Right ventricle myocardium inferior (tissue), 1 donor: Measurements from ENCODE around the gene ZNF25. TPM values are rescaled to one million over a fixed set of nuclear protein-coding genes. Genes with fewer than 3 reads are reported as not detected.
"Not testable (repeated sequence)": the region's sequence is repeated elsewhere in the genome, so short reads cannot be mapped to it uniquely, and the experiment has no call there.

Experiments used
- ATAC-seq: fragments of 200-7000 bp; cut with Tn5 transposase; one replicate; pipeline ENCODE4 v1.9.1; 2020; ENCODE audit warnings: mild to moderate bottlenecking, moderate library complexity
- DNase-seq: peaks from one replicate; pipeline ENCODE4 v3.0.0; 2021; ENCODE audit errors: missing footprints
- intact Hi-C: fragments of 100-400 bp; cut with DNase I; formaldehyde crosslinking; loops from one replicate; pipeline ENCODE4 v1.11.0; 2022
- total RNA-seq: library from RNA; stranded (reverse); fragmentation: NEBNext Ultra II Directional; extraction: Animal tissue kit (Norgen Biotek cat#: 25700); gene quantifications from one replicate; pipeline ENCODE4 v1.2.1, GENCODE V29; 2021
- donor health status: DM: no; HTN: yes; CAD: no; lungs with severe emphysema.

The ZNF25 gene
- total RNA-seq, 1 donor from 2014 or later, result 16.7 TPM

GRCh38 chr10:37952926-37953325 is 23.5 kb downstream of the ZNF25 start:
- ATAC-seq, result no peak
- DNase-seq, result no peak
- intact Hi-C loops, result no loop called here

GRCh38 chr10:37952043-37952755 is 24.2 kb downstream of the ZNF25 start:
- DNase-seq, result no peak
- ATAC-seq, result no peak
- intact Hi-C loops, result no loop called here

- ATAC-seq (no peak), DNase-seq (no peak)
- intact Hi-C loops, result no loop called here
These were observed 28.2 kb downstream of the ZNF25 start for GRCh38 chr10:37948210-37948609.

GRCh38 chr10:37947526-37947925 is 28.9 kb downstream of the ZNF25 start:
- ATAC-seq, result no peak
- intact Hi-C loops, result no loop called here
- DNase-seq, result no peak

- intact Hi-C loops, result no loop called here
- ATAC-seq, result no peak
- DNase-seq, result no peak
These were observed 38.6 kb downstream of the ZNF25 start for GRCh38 chr10:37937864-37938263.

- no peak for ATAC-seq
- intact Hi-C loops, result no loop called here
- no peak for DNase-seq
These were observed 41.7 kb downstream of the ZNF25 start for GRCh38 chr10:37934791-37935190.

GRCh38 chr10:37930423-37930822 is 46.0 kb downstream of the ZNF25 start:
- intact Hi-C loops, result no loop called here
- DNase-seq, result no peak
- no peak for ATAC-seq

GRCh38 chr10:37908165-37908564 is 68.3 kb downstream of the ZNF25 start:
- ATAC-seq, intact Hi-C loops, DNase-seq: not testable (repeated sequence)

GRCh38 chr10:37906382-37906781 is 70.1 kb downstream of the ZNF25 start:
- ATAC-seq, result no peak
- no peak for DNase-seq
- intact Hi-C loops, result no loop called here

Other genes starting within 250 kb of the ZNF25 start
- 13.2 TPM for gene ZNF248, start 119.0 kb downstream of the ZNF25 start, total RNA-seq
- 21.2 TPM for gene ZNF33A, start 34.0 kb upstream of the ZNF25 start, total RNA-seq
- gene ZNF37A, start 117.7 kb upstream of the ZNF25 start, total RNA-seq, result 7.3 TPM